GM18870 (cell line): ENCODE data around the gene ZNF628.

Experiments
- ATAC-seq: cut with Tn5 transposase; IDR thresholded peaks from one replicate; pipeline ENCODE4 v1.9.1; 2021; ENCODE audit warnings: moderate library complexity; ENCODE audit not compliant: unreplicated experiment

The ZNF628 gene

GRCh38 chr19:55464662-55465054 lies 11.8 kb upstream of the ZNF628 start, which contains the start of gene C19orf85:
Gene C19orf85 (minus strand): TSS chr19:55464751. CDS start chr19:55464554, 197 bp downstream.
- ATAC-seq: no peak

GRCh38 chr19:55465460-55466240 lies 10.8 kb upstream of the ZNF628 start:
- no peak for ATAC-seq

DNA sequence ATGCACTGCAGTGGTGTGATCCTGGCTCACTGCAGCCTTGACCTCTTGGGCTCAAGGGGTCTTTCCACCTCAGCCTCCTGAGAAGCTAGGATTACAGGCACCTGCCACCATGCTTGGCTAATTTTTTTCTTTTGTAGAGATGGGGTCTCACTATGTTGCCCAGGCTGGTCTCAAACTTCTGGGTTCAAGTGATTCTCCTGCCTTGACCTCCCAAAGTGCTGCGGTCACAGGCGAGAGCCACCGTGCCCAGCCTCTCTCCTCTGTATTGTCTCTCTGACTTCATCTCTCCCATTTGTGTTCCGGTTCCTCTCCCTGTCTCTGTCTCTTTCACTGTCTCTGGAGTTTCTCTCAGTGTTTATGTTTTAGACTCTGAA lies 10.2 kb upstream of the ZNF628 start:
- ATAC-seq: no peak

GRCh38 chr19:55467236-55468053 lies 9.0 kb upstream of the ZNF628 start:
- ATAC-seq: no peak

- ATAC-seq: no peak
Measured at GRCh38 chr19:55468054-55468393, 8.4 kb upstream of the ZNF628 start.

GRCh38 chr19:55471266-55471665 lies 5.2 kb upstream of the ZNF628 start:
- ATAC-seq: no peak

- no peak for ATAC-seq
Measured at GRCh38 chr19:55472463-55472862, 4.0 kb upstream of the ZNF628 start.

GRCh38 chr19:55473225-55474012 lies 3.0 kb upstream of the ZNF628 start:
- ATAC-seq: no peak

DNA sequence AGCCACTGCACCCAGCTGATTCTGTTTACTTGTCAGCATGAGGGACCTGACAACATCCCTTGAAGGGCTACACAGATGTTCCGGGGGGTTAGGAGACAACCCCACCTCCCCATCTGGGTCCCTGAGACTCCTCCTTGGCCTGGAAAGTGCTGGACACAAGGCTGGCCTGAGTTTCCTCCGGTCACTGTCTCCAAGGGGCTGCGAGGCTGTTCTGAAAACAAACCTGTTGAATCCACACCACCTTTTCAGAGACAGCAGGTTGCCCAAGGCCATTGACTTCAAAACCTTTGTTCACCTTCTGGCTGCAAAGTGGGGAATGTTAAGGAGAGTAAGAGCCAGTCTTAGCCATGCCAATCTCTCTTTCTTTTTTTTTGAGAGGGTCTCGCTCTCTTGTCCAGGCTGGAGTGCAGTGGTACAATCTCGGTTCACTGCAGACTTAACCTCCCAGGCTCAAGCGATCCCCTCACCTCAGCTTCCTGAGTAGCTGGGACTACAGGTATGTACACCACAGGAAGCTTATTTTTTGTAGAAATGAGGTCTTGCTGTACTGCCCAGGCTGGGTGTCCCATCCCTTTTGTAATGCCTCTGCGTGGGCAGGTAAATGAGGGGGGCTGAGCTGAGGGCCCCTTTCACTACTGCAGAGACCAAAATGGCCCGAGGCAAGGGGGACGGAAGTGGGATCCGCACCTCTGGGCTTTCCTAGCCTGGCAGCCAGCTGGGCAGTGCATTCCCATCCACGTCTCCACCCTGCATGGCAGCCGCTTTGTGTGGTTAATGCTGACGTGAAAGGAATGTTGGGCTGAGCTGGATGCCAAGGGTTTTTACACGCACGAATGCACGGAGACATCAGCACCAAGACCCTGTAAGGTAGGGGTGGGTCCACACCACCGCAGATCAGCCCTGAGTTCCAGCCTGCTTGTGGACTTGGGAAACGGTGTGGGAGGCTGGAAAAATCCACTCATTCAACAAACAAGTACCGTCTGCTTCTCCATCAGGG lies 1.9 kb upstream of the ZNF628 start:
- ATAC-seq: no peak

GRCh38 chr19:55477905-55478304 lies 1.5 kb downstream of the ZNF628 start:
- ATAC-seq: no peak

GRCh38 chr19:55478364-55478763 lies 1.9 kb downstream of the ZNF628 start:
- no peak for ATAC-seq

DNA sequence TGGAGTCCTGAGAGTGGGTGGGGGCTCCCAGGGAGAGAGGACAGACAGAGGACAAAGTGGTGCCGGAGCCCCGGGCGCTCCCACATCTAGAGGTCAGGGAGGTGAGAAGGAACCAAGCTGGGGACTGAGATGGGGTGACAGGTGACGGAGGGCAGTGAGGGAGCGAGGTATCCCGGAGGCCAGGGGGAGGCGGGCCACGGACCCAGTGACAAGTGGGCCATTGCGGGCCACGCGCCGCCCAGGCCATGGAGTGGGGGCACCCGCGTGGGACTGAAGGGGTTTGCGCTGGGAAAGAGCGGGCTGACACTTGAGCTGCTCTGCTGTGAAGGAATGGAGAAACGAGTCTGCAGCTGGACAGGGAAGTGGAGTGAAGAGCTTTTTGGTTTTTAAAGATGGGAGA lies 2.6 kb downstream of the ZNF628 start:
- no peak for ATAC-seq

DNA sequence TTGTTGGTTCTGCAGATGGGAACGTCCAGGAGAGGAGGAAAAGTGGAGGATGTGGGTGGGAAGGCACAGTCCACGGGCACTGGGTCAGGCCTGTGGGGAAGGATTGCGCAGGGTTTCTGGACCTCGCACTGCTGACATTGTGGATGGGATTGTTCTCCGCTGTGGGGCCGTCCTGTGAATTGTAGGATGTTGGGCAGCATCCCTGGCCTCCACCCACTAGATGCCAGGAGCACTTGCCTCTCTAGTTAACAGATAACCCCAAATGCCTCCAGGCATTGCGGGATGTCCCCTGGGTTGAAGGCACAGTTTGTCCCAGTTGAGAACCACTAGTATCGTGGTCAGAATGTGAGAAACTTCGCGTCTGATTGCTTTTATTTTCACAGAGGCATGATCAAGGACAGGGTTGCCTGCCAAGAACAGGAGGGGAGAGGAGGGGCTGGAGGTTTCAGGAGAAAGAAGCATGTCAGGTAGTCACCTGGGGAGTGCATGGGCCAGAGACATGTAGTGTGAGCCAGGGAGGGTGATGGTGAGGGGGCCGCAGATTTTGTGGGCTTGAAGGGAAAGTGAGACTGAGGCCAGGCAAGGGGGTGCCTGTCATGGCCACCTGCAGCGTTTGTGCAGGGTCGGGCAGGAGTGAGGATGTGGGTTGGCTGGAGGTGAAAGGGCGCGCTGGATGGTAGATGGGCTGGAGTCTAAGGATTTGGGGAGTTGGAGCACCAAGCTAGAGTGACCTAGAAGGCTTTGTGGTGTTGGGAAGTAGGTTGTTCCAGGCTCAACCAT lies 3.2 kb downstream of the ZNF628 start:
- no peak for ATAC-seq

DNA sequence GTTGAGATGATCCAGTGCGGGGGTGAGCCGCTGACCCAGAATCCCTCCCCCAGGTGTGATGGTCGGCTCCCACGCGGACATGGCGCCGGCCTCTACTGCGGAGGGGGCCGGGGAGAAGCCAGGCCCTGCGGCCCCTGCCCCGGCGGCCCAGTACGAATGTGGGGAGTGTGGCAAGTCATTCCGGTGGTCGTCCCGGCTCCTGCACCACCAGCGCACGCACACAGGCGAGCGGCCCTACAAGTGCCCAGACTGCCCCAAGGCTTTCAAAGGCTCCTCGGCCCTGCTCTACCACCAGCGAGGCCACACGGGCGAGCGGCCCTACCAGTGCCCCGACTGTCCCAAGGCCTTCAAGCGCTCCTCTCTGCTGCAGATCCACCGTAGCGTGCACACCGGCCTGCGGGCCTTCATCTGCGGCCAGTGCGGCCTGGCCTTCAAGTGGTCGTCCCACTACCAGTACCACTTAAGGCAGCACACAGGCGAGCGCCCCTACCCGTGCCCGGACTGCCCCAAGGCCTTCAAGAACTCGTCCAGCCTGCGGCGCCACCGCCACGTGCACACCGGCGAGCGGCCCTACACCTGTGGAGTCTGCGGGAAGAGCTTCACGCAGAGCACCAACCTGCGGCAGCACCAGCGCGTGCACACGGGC lies 4.9 kb downstream of the ZNF628 start:
- ATAC-seq: no peak

GRCh38 chr19:55481794-55482155 lies 5.4 kb downstream of the ZNF628 start:
- ATAC-seq: no peak

DNA sequence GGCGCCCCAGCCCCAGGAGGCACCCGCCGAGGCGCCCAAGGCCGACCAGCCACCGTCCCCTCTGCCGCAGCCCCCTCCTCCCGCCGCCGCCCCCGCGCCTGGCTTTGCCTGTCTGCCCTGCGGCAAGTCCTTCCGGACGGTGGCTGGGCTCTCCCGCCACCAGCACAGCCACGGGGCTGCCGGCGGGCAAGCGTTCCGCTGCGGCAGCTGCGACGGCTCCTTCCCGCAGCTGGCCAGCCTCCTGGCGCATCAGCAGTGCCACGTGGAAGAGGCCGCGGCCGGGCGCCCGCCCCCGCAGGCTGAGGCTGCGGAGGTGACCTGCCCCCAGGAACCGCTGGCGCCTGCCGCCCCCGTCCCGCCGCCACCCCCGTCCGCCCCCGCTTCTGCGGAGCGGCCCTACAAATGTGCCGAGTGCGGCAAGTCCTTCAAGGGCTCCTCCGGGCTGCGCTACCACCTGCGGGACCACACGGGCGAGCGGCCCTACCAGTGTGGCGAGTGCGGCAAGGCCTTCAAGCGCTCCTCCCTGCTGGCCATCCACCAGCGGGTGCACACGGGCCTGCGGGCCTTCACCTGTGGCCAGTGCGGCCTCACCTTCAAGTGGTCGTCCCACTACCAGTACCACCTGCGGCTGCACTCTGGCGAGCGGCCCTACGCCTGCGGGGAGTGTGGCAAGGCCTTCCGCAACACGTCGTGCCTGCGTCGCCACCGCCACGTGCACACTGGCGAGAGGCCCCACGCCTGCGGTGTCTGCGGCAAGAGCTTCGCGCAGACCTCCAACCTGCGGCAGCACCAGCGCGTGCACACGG lies 5.9 kb downstream of the ZNF628 start:
- no peak for ATAC-seq

GRCh38 chr19:55482967-55483705 lies 6.7 kb downstream of the ZNF628 start:
- ATAC-seq: no peak
